Mammary epithelial cell (primary cell): ENCODE measurements around the gene MSANTD2.

Experiments used
- EZH2 ChIP-seq: IDR thresholded peaks from 2 replicates; pipeline ENCODE4 v1.6.1; 2012; ENCODE audit warnings: low read length, inconsistent platforms, borderline replicate concordance
- TF ChIP-seq, protein P1 (sequence below), 2 donors: IDR thresholded peaks in 1 of 2; conservative IDR thresholded peaks in 1 of 2; 2 replicates each; pipeline ENCODE4 v1.5.1; 2011 to 2012; ENCODE audit warnings: inconsistent platforms in 2 of 2, low read length in 2 of 2, mild to moderate bottlenecking in 2 of 2, control low read depth in 1 of 2, low read depth in 1 of 2; ENCODE audit not compliant: insufficient read depth in 1 of 2; ENCODE audit errors: extremely low read depth in 1 of 2

DNA sequence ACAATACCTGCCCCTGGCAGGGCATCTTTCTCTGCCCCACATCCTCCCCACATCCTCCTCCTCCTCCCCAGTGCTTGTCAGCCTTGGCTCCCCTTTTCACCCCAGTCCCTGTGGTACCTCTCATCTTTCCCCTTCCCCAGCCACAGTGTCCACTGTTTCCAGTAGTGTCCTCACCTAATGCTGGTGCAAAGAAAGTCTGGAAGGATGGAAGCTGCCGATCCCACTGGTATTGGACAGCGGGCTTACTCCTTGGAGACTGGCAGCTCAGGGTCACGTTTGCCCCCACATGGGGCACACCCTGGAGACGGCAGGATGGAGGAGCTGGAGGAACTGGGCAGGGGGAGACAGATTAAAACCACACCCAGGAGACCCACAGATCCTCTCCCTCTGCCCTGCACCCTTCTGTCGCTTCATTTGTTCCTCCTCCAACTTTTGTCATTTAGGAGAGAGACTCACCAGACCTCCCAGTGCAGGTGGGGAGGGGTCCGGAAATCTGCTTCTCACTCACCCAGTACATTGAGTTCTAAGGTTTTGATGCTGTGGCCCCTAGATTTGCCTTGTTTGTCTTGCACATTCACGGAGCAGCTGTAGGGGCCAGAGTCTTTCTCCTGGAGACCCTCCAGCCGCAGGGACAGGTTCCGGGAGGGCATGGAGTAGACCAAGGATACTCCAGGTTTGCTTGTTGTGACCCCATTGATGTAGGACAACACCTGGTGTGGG, 44.0 kb downstream of the MSANTD2 start:
- TF ChIP-seq, protein P1, sequence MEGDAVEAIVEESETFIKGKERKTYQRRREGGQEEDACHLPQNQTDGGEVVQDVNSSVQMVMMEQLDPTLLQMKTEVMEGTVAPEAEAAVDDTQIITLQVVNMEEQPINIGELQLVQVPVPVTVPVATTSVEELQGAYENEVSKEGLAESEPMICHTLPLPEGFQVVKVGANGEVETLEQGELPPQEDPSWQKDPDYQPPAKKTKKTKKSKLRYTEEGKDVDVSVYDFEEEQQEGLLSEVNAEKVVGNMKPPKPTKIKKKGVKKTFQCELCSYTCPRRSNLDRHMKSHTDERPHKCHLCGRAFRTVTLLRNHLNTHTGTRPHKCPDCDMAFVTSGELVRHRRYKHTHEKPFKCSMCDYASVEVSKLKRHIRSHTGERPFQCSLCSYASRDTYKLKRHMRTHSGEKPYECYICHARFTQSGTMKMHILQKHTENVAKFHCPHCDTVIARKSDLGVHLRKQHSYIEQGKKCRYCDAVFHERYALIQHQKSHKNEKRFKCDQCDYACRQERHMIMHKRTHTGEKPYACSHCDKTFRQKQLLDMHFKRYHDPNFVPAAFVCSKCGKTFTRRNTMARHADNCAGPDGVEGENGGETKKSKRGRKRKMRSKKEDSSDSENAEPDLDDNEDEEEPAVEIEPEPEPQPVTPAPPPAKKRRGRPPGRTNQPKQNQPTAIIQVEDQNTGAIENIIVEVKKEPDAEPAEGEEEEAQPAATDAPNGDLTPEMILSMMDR (conservative IDR thresholded peaks at IDR 0.05 in 1 of 2, IDR thresholded peaks at IDR 0.05 in 1 of 2; ENCODE audit: extremely low read depth in 1 of 2, insufficient read depth in 1 of 2, low read depth in 1 of 2, low read length in 2 of 2) = no peak
- no peak for TF ChIP-seq EZH2
